ENCODE measurements around the gene ALOX15B.
"Not testable (repeated sequence)": the region's sequence is repeated elsewhere in the genome, so short reads cannot be mapped to it uniquely, and the experiment has no call there.

ALOX15B gene

GRCh38 chr17:8019665-8020650 lies 18.9 kb upstream of the ALOX15B start:
- Mint-ChIP-seq H3K4me3 (no peak overlapping the region), H3K27me3 (peaks cover 41 to 60% of the 10 kb centered on the region in 2 donors), H3K36me3 (no peaks in the 10 kb centered on the region), H3K4me1 (peaks cover 18 to 20% of the 10 kb centered on the region in 2 donors), H3K9me3 (no peaks in the 10 kb centered on the region), H3K27ac (peak overlapping the region; percentile 20)
- DNase-seq = no peak
- ATAC-seq (replicated peaks) = peak; percentile 41 to 69

GRCh38 chr17:8020776-8021564 lies 17.9 kb upstream of the ALOX15B start:
- no peak for DNase-seq
- Mint-ChIP-seq H3K36me3 (no peaks in the 10 kb centered on the region), H3K4me1 (peaks cover 15 to 17% of the 10 kb centered on the region in 2 donors), H3K9me3 (no peaks in the 10 kb centered on the region), H3K4me3 (no peak overlapping the region), H3K27me3 (peaks cover 41 to 60% of the 10 kb centered on the region in 2 donors), H3K27ac (no peak overlapping the region)
- no peak for ATAC-seq (replicated peaks)

GRCh38 chr17:8021565-8022359 lies 17.1 kb upstream of the ALOX15B start:
- Mint-ChIP-seq H3K9me3 (no peaks in the 10 kb centered on the region), H3K27ac (no peak overlapping the region), H3K4me3 (no peak overlapping the region), H3K36me3 (no peaks in the 10 kb centered on the region), H3K4me1 (peaks cover 7 to 9% of the 10 kb centered on the region in 2 donors), H3K27me3 (peaks cover 38 to 58% of the 10 kb centered on the region in 2 donors)
- DNase-seq (no peak), ATAC-seq (replicated peaks) (no peak)

GRCh38 chr17:8022360-8023003 lies 16.4 kb upstream of the ALOX15B start:
- ATAC-seq (replicated peaks) (no peak), DNase-seq (no peak)
- peaks cover 3 to 6% of the 10 kb centered on the region in 2 donors for H3K4me1 Mint-ChIP-seq
- H3K27ac Mint-ChIP-seq = no peak overlapping the region
- H3K27me3 Mint-ChIP-seq = peaks cover 41 to 61% of the 10 kb centered on the region in 2 donors
- H3K36me3 Mint-ChIP-seq = no peaks in the 10 kb centered on the region
- H3K9me3 Mint-ChIP-seq = no peaks in the 10 kb centered on the region
- no peak overlapping the region for H3K4me3 Mint-ChIP-seq

- not testable (repeated sequence) for DNase-seq; H3K36me3 Mint-ChIP-seq; H3K4me1 Mint-ChIP-seq; H3K4me3 Mint-ChIP-seq; H3K27ac Mint-ChIP-seq; H3K9me3 Mint-ChIP-seq; ATAC-seq (replicated peaks)
- H3K27me3 Mint-ChIP-seq = peaks cover 53 to 75% of the 10 kb centered on the region in 2 donors
Measured at GRCh38 chr17:8024161-8024560, 14.7 kb upstream of the ALOX15B start.

- H3K36me3 Mint-ChIP-seq = no peaks in the 10 kb centered on the region
- no peaks in the 10 kb centered on the region for H3K9me3 Mint-ChIP-seq
Measured at GRCh38 chr17:8025176-8025911, 13.5 kb upstream of the ALOX15B start.

GRCh38 chr17:8029121-8029520 lies 9.7 kb upstream of the ALOX15B start:
- ATAC-seq (replicated peaks) (no peak), DNase-seq (no peak)
- no peaks in the 10 kb centered on the region for H3K36me3 Mint-ChIP-seq
- H3K4me3 Mint-ChIP-seq = no peak overlapping the region
- H3K9me3 Mint-ChIP-seq = no peaks in the 10 kb centered on the region
- peaks cover 47 to 74% of the 10 kb centered on the region in 2 donors for H3K27me3 Mint-ChIP-seq
- no peak overlapping the region for H3K27ac Mint-ChIP-seq
- no peaks in the 10 kb centered on the region for H3K4me1 Mint-ChIP-seq

More at GRCh38 chr17:8025176-8025911, 13.5 kb upstream of the ALOX15B start:
- Mint-ChIP-seq H3K27me3 (peaks cover 48 to 71% of the 10 kb centered on the region in 2 donors), H3K4me3 (no peak overlapping the region), H3K27ac (peak overlapping the region; percentile 43), H3K4me1 (no peaks in the 10 kb centered on the region)
- DNase-seq (no peak), ATAC-seq (replicated peaks) (no peak)

- Mint-ChIP-seq H3K9me3 (no peaks in the 10 kb centered on the region), H3K27ac (no peak overlapping the region), H3K27me3 (peaks cover 37 to 60% of the 10 kb centered on the region in 2 donors), H3K36me3 (no peaks in the 10 kb centered on the region), H3K4me1 (no peaks in the 10 kb centered on the region), H3K4me3 (no peak overlapping the region)
- DNase-seq = no peak
- no peak for ATAC-seq (replicated peaks)
Measured at GRCh38 chr17:8031261-8031661, 7.6 kb upstream of the ALOX15B start.

- ATAC-seq (replicated peaks) = no peak
- Mint-ChIP-seq H3K9me3 (no peaks in the 10 kb centered on the region), H3K4me1 (no peaks in the 10 kb centered on the region), H3K36me3 (no peaks in the 10 kb centered on the region), H3K27me3 (peaks cover 35 to 56% of the 10 kb centered on the region in 2 donors), H3K4me3 (no peak overlapping the region), H3K27ac (no peak overlapping the region)
- no peak for DNase-seq
Measured at GRCh38 chr17:8031950-8032349, 6.9 kb upstream of the ALOX15B start.

- no peak overlapping the region for H3K4me3 Mint-ChIP-seq
- no peak for ATAC-seq (replicated peaks)
- H3K27me3 Mint-ChIP-seq = peaks cover 33 to 54% of the 10 kb centered on the region in 2 donors
- H3K36me3 Mint-ChIP-seq = no peaks in the 10 kb centered on the region
- no peaks in the 10 kb centered on the region for H3K4me1 Mint-ChIP-seq
- H3K27ac Mint-ChIP-seq = no peak overlapping the region
- no peak for DNase-seq
- no peaks in the 10 kb centered on the region for H3K9me3 Mint-ChIP-seq
Measured at GRCh38 chr17:8032442-8032841, 6.4 kb upstream of the ALOX15B start.

- Mint-ChIP-seq H3K27me3 (peaks cover 32 to 56% of the 10 kb centered on the region in 2 donors), H3K4me1 (peaks cover 7 to 19% of the 10 kb centered on the region in 2 donors), H3K4me3 (no peak overlapping the region), H3K9me3 (no peaks in the 10 kb centered on the region), H3K27ac (no peak overlapping the region), H3K36me3 (peaks cover 0 to 4% of the 10 kb centered on the region in 2 donors)
- DNase-seq = no peak
- no peak for ATAC-seq (replicated peaks)
Measured at GRCh38 chr17:8039611-8040168, 831 bp downstream of the ALOX15B start.

GRCh38 chr17:8041249-8041928 lies 2.5 kb downstream of the ALOX15B start:
- Mint-ChIP-seq H3K27me3 (peaks cover 32 to 64% of the 10 kb centered on the region in 2 donors), H3K9me3 (no peaks in the 10 kb centered on the region), H3K4me3 (no peak overlapping the region), H3K27ac (no peak overlapping the region), H3K4me1 (peaks cover 7 to 19% of the 10 kb centered on the region in 2 donors), H3K36me3 (peaks cover 0 to 4% of the 10 kb centered on the region in 2 donors)
- ATAC-seq (replicated peaks) (peak; percentile 67 to 70), DNase-seq (no peak)
